ENCODE measurements around the gene ATXN8OS.
"Not testable (repeated sequence)": the region's sequence is repeated elsewhere in the genome, so short reads cannot be mapped to it uniquely, and the experiment has no call there.

ATXN8OS gene

DNA sequence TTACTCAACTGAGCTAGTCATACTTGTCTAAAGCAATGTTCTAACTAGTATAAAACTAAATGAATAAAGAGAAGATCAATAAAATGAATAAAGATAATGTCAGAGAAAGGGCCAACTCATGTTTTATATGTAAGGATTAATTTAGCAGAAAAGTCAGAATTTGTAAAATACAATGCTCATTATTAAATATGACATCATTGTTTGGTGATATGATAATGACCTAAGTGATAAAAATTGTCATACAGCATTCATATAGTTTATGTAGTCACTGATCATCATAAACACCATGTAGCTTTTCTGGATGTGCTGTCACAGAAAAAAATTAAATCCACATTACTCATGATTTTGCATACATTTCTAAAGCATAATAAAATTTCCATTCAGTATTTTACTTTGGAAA, 3.1 kb upstream of the ATXN8OS start:
- no peak for DNase-seq (ENCODE audit: low read depth)
- in situ Hi-C loops (cut with HindIII; ENCODE audit: low sequenced_read_pairs), result no loop called here
- TF ChIP-seq, protein P1, sequence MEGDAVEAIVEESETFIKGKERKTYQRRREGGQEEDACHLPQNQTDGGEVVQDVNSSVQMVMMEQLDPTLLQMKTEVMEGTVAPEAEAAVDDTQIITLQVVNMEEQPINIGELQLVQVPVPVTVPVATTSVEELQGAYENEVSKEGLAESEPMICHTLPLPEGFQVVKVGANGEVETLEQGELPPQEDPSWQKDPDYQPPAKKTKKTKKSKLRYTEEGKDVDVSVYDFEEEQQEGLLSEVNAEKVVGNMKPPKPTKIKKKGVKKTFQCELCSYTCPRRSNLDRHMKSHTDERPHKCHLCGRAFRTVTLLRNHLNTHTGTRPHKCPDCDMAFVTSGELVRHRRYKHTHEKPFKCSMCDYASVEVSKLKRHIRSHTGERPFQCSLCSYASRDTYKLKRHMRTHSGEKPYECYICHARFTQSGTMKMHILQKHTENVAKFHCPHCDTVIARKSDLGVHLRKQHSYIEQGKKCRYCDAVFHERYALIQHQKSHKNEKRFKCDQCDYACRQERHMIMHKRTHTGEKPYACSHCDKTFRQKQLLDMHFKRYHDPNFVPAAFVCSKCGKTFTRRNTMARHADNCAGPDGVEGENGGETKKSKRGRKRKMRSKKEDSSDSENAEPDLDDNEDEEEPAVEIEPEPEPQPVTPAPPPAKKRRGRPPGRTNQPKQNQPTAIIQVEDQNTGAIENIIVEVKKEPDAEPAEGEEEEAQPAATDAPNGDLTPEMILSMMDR (IDR thresholded peaks at IDR 0.05; ENCODE audit: low read depth, low read length, missing control alignments), result no peak
- H3K4me3 ChIP-seq (ENCODE audit: low read depth, low read length), result no peak overlapping the region

DNA sequence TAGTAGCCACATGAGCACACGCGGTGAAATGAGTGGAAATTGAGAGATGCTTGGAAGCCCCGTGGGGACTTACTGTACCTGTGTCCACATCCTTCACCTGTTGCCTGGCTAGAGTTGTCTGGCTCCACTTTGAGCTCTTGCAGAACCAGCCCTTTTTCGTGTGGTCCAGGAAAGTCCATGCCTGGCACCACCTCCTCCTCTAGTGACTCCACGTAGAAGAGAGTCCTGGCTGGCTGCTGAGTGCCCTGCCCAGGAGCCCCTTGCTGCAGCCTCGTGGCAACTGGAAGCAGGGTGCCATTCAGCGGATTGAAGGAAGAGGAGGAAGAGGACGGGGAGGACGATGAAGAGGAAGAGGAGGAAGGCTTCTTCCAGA, 515 bp upstream of the ATXN8OS start:
- TF ChIP-seq, protein P1 (IDR thresholded peaks at IDR 0.05; ENCODE audit: low read depth, low read length, missing control alignments), result no peak
- peak overlapping the region; percentile 42 for H3K4me3 ChIP-seq (ENCODE audit: low read depth, low read length)
- DNase-seq (ENCODE audit: low read depth), result no peak
- in situ Hi-C loops (cut with HindIII; ENCODE audit: low sequenced_read_pairs), result no loop called here

DNA sequence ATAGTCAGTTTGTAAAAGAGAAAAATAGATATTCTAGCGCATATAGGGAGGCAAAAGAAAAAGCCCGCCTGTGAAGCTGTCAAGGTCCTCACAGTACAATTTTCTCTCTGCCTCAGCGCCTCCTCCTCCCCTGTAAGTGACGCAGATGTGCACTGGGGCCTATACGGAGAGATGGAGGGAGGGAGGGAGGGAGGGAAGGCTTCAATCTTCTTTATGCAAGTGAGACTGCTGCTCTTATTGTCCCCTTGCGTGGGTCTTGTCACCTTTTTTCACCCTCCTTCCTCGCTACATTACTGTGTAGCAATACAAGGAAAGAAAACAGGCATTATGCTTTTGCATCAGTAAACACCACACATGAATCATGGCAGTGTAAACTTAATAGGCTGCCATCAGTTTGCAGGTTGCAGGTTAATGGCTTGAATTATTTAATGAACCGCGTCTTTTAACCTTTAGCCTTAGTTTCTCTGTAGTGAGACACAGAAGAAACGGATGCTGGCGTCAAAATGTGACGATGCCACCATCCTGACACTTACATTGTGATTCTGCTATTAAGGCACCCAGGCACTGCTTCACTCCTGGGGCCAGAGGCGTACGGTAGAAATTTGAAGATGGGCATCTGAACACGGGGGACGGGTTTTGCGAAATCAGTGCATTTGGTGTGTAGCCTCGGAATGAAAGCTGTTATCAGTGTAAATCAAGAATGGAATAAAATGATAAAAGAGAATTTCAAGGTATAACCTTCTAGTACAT, 905 bp downstream of the ATXN8OS start, which contains the start of gene KLHL1:
TSS of gene KLHL1 (minus strand) at position 97 of the 750 bp plus-strand sequence. CDS start 753 bp downstream, outside the sequence.
- no peak for DNase-seq (ENCODE audit: low read depth)
- H3K4me3 ChIP-seq (ENCODE audit: low read depth, low read length), result peak within 1 kb of the TSS; percentile 42
- in situ Hi-C loops (cut with HindIII; ENCODE audit: low sequenced_read_pairs), result no loop called here
- TF ChIP-seq, protein P1 (IDR thresholded peaks at IDR 0.05; ENCODE audit: low read depth, low read length, missing control alignments), result no peak

DNA sequence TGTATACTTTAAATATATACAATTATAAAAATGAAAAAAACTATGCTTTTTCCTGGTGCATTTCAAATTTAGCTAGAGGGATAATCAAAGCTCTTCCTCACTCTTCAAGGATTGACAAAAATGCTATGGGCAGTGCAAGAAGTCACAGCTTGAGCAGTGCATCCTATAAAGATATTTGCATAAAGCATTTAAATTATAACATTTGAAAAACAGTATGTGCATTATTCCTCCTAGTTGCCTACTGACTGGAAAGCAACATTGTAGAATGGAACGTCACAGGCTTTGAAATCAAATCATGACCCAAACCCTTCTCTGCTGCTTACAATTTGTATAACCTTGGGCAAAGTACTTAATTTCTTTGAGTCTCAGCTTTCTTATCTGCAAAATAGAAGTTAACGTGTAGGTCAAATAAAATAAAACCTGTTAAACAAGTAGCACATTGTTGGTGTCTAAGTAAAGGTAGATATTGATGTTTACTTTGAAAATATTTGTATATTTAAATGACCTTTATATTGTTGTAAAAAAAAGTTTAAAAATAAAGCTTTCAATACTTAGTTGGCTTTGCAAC, 9.8 kb downstream of the ATXN8OS start:
- TF ChIP-seq, protein P1 (IDR thresholded peaks at IDR 0.05; ENCODE audit: low read depth, low read length, missing control alignments), result no peak
- DNase-seq (ENCODE audit: low read depth), result no peak
- H3K4me3 ChIP-seq (ENCODE audit: low read depth, low read length), result no peak overlapping the region
- in situ Hi-C loops (cut with HindIII; ENCODE audit: low sequenced_read_pairs), result no loop called here

DNA sequence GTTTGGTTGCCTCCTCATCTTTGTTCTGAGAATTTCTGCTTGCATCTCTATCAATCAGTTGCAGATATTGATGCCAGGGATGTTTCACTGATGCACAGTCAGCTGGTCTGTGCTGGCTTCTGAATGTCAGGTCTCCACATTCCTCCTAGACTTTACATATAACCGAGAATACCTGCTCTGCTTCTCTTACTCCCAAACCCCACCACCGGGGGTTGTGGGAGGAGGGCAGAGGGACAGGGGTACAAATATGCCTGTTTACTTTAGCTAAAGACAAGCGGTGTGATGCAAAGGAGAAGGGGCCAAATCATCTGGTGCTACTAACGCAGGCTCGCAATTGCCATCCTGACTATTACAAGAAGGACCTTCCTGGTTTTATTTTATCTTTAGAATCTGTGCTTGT, 18.1 kb downstream of the ATXN8OS start:
- DNase-seq (ENCODE audit: low read depth), result no peak
- TF ChIP-seq, protein P1 (IDR thresholded peaks at IDR 0.05; ENCODE audit: low read depth, low read length, missing control alignments), result no peak
- in situ Hi-C loops (cut with HindIII; ENCODE audit: low sequenced_read_pairs), result no loop called here

DNA sequence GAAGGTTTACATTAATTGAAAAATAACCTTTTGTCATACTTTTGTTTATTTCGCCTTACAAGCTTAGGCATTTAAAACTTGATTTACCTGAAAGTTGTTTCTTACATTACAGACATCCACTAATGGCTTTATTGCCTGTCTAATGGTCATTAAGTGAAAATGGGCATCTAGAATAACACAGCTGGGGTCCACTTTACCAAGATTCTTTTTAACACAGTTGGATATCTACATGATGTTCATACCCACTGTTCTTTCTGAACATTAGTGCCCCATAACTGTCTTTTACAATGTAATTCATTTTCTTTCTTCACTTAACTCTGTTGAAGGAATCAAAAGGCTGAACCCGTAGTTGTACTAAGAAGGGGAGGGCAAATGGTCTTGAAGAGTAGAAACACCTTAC, 20.5 kb downstream of the ATXN8OS start:
- no peak overlapping the region for H3K4me3 ChIP-seq (ENCODE audit: low read depth, low read length)
- no peak for DNase-seq (ENCODE audit: low read depth)
- in situ Hi-C loops (cut with HindIII; ENCODE audit: low sequenced_read_pairs), result no loop called here
- TF ChIP-seq, protein P1 (IDR thresholded peaks at IDR 0.05; ENCODE audit: low read depth, low read length, missing control alignments), result no peak

More for the DNA sequence above, 18.1 kb downstream of the ATXN8OS start:
- no peak overlapping the region for H3K4me3 ChIP-seq (ENCODE audit: low read depth, low read length)

DNA sequence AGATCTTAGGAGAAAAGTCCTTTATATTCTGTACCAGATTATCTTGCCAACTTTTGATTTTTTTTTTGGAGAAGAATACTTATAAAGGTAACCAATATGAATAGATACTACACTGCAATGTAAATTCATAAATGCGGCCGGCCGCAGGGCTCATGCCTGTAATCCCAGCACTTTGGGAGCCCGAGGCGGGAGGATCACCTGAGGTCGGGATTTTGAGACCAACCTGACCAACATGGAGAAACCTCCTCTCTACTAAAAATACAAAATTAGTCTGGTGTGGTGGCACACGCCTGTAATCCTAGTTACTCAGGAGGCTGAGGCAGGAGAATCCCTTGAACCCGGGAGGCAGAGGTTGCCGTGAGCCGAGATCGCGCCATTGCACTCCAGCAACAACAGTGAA, 35.0 kb downstream of the ATXN8OS start:
- DNase-seq (ENCODE audit: low read depth); in situ Hi-C loops (cut with HindIII; ENCODE audit: low sequenced_read_pairs); H3K4me3 ChIP-seq (ENCODE audit: low read depth, low read length): not testable (repeated sequence)
